ENCODE results near the gene SLC6A15.

Gene SLC6A15

DNA sequence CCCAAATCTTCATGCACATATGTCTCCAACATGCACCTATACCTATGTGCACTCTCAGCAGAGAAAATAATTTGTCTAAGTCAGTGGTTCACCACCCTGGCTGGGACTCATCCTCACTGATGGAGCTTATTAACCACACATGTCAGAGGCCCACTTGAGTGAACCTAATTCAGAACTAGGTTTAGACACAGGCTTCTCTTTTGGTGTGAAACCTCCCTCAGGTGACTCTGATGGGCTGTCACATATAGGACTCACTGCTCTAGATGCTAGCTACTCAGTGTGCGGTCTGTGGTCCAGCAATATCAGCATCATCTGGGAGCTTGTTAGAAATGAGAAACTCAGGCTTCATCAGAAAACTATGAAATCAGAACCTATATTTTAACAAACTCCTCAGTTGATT lies 85.7 kb downstream of the SLC6A15 start:
- H3K4me3 ChIP-seq (ENCODE audit: control insufficient read depth, low read depth, low read length): no peak overlapping the region
- no peak for DNase-seq (ENCODE audit: low read depth)
- TF ChIP-seq, protein P1, sequence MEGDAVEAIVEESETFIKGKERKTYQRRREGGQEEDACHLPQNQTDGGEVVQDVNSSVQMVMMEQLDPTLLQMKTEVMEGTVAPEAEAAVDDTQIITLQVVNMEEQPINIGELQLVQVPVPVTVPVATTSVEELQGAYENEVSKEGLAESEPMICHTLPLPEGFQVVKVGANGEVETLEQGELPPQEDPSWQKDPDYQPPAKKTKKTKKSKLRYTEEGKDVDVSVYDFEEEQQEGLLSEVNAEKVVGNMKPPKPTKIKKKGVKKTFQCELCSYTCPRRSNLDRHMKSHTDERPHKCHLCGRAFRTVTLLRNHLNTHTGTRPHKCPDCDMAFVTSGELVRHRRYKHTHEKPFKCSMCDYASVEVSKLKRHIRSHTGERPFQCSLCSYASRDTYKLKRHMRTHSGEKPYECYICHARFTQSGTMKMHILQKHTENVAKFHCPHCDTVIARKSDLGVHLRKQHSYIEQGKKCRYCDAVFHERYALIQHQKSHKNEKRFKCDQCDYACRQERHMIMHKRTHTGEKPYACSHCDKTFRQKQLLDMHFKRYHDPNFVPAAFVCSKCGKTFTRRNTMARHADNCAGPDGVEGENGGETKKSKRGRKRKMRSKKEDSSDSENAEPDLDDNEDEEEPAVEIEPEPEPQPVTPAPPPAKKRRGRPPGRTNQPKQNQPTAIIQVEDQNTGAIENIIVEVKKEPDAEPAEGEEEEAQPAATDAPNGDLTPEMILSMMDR (IDR thresholded peaks at IDR 0.05; ENCODE audit: control insufficient read depth, insufficient read depth, low read depth, low read length, missing control alignments): no peak

DNA sequence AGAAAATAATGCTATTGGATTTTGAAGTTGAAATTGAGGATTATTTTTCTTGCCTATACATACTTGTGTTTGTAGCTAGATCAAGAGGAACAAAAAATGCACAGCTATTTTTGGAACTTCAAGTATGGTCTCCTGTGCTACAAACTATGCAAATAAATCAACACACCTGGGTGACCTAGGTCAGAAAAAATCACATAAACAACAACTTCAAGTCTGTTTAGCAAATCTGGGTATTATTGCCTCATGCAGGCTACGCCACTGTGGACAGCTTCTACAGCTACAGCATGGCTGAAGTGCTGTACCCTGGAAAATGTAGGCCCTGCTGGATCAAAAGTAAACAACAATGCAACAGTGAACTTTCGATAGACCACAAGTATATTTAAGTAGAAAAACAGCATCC lies 87.5 kb downstream of the SLC6A15 start:
- TF ChIP-seq, protein P1 (IDR thresholded peaks at IDR 0.05; ENCODE audit: control insufficient read depth, insufficient read depth, low read depth, low read length, missing control alignments): no peak
- no peak overlapping the region for H3K4me3 ChIP-seq (ENCODE audit: control insufficient read depth, low read depth, low read length)
- DNase-seq (ENCODE audit: low read depth): no peak

DNA sequence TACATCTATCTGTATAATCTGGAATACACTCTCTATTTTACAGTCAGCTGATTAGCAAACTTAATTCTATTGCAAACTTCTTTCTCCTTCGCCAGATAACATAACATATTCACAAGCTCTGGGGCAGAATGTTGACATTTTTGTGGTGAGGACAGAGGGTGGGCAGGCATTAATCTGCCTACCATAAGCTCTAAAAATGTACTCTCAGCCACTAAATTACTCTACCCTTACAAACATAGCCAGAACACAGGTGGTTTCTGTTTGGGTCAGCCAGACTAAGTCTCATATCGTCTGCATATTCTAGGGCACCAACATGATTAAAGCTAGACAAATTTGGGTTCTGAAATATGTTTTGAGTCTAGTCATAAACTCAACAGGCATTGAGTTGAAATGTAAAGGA lies 90.1 kb downstream of the SLC6A15 start:
- peak; percentile 58 for DNase-seq (ENCODE audit: low read depth)
- TF ChIP-seq, protein P1 (IDR thresholded peaks at IDR 0.05; ENCODE audit: control insufficient read depth, insufficient read depth, low read depth, low read length, missing control alignments): no peak
- no peak overlapping the region for H3K4me3 ChIP-seq (ENCODE audit: control insufficient read depth, low read depth, low read length)

DNA sequence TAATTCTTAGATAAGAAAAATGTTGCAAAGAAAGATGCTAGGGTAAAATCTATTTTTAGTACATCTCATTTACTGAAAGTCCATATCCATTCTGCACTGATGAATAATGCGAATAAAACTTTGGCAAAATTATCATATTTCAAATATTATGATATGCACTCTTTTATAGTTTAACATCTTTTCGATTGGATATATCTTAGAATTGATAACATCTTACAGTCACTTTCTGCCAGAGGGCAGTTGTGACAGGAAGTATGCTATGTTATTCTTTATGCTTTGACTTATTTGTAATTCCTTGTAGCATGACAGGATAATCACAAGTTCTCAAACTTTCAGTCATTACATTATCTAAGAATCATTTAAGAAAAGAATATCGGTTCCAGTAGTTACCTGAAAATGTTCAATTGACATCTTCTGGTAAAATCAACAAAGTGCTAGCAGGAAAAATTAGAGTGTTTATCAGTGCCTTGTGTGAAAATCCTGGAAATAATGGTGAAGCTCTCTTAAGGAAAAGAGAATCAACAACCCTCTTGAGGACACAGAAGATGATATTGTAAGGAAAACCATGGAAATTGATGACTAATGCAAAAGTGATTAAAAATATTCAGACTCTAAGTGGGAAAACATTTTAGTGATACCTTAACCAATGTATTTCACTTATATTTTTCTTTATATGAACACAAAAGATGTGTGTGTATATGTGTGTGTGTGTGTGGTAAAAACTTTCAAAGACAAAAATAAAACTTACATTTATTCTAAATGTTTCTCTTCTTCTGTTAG lies 95.5 kb downstream of the SLC6A15 start:
- TF ChIP-seq, protein P1 (IDR thresholded peaks at IDR 0.05; ENCODE audit: control insufficient read depth, insufficient read depth, low read depth, low read length, missing control alignments): no peak
- no peak for DNase-seq (ENCODE audit: low read depth)
- no peak overlapping the region for H3K4me3 ChIP-seq (ENCODE audit: control insufficient read depth, low read depth, low read length)

DNA sequence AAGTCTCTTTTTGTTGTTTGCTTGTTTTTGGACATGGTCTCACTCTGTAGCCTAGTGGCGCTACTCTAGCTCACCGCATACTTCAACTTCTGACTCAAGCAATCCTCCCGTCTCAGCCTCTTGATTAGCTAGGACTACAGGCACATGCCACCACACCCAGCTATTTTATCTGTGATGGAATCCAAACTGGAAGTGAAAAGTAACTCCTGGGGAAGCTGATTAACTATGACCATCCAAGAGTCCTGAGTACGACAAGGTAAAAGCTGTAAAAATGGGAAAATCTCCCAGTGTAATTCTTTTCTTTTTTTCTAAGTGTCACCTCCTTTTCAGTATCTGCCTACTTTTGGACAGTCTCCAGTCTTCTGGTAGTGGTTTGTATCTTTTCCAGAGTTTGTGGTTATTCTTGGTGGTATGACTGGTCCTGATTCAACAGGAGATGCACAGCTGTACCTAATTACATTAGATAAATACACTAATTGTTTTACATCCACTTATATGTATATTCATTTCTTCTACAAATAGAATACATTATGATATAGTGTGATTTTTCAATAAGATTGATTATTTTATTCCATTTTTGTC lies 97.8 kb downstream of the SLC6A15 start:
- peak; percentile 24 for DNase-seq (ENCODE audit: low read depth)
- TF ChIP-seq, protein P1 (IDR thresholded peaks at IDR 0.05; ENCODE audit: control insufficient read depth, insufficient read depth, low read depth, low read length, missing control alignments): no peak

DNA sequence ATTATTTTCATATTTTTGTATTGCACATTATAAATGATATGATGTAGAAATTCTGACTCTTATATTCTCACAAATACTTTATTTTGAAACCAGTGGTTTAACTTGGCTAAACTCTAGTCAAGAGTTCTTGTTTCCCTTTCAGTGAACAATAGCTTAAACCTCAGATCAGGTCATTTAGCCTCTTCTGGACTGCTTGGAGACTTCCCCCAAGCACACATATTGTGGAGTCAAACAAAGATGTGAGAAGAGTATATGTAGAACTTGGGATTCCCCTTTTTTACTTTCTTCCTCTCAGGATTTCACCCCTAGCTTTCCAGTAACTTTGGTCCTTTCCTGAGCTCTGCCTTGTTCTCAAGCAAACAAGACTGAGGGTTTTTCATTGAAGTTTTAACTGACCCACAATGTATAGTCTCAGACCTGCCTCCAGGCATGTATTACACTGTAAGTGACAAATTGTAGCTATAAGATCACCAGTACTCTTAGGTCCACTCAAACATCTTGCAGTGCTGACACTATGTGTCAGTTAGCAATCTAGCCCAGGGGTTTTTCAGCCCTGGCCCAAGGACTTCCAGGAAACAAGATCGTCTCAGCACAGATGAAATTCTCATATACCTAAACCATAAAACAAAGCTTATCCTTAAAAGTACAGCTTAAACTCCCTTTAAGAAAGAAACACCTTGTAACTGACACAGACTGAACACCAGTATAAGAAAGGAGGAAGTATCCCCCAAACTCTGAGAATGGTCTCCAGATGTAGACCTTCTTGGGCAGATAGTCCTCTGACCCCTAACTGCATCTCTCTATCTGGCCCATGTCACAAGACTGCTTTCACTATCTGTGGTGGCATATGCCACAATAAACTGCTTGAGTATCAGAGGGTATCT lies 98.6 kb downstream of the SLC6A15 start:
- no peak overlapping the region for H3K4me3 ChIP-seq (ENCODE audit: control insufficient read depth, low read depth, low read length)
- TF ChIP-seq, protein P1 (IDR thresholded peaks at IDR 0.05; ENCODE audit: control insufficient read depth, insufficient read depth, low read depth, low read length, missing control alignments): no peak
- no peak for DNase-seq (ENCODE audit: low read depth)

More for the DNA sequence above, 97.8 kb downstream of the SLC6A15 start:
- no peak overlapping the region for H3K4me3 ChIP-seq (ENCODE audit: control insufficient read depth, low read depth, low read length)
